ENCODE results near the gene C16orf96.

The C16orf96 gene

DNA sequence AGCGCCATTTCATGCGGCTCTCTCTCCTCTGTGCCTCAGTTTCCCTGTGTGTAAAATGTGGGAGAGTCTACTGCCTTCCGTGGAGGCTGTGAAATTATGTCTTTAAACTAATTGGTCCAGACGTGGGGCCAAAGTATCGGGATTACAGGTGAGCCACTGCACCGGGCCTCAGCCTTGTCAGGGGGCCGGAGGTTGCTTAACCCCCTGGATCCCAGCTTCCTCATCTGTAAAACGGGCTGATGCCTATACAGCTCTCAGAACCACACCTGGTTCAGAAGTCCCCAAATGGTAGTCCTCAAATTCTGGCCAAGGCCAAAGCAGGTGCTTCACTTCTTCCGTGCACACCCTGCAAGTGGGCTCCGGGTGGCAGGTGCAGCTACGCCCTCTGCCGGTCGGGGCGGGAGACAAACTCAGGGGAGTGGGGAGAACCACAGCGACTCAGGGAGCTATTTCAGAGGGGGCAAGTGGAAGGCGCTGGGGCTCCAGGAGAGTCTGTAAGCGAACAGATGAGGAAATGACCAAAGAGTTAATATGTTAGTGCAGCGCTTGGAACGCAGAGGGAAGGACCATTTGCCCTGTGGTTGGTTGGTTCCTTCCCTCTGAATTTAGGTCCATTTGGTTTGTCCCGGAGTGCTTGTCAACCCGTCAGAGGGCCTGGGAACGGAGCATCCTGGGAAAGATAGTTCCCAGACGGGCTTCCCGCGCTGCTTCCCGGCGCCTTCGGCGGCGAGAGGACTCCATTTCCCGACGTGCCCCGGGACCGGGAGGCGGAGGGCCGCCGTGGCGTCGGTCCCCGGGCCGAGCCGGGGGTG is 68.1 kb downstream of the C16orf96 start, which contains the start of gene MGRN1:
TSS of gene MGRN1 (plus strand) at position 812 of the 812 bp plus-strand sequence. CDS start 135 bp downstream, outside the sequence.
- peak; percentile 93 for DNase-seq

DNA sequence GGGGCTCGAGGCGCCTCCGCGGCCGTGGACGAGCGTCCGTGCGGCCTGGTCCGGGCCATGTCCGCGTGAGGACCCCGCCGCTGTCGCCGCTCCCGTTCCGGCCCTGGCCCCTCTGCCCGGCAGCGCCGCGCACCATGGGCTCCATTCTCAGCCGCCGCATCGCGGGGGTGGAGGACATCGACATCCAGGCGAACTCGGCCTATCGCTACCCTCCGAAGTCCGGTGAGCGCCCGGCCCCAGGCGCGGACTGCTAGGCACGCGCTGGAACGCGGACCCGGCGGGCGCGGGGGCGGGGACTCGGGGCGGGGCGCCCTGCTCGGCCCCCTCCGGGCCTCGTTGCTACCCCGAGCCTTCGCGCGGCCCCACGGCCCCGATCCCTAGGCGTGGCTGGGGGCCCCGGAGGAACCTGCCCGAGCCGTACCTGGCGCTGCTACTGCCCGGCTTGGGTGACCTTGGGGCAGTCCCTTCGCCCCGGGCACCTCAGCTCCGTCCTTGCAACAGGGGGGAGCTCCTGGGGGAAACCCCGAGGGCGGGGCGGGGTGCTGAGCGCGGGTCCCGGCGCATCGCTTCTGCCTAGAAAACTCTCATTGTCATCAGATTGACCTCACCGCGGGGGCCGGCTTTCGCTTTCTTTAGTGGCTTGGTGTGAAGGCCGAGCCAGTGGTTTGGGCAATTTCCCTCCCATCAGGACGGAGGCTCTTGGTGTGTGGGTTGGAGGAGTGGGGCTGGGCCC is 68.9 kb downstream of the C16orf96 start:
- peak; percentile 91 for DNase-seq

GRCh38 chr16:4625560-4626159 is 69.5 kb downstream of the C16orf96 start:
- no peak for DNase-seq

GRCh38 chr16:4626396-4626795 is 70.3 kb downstream of the C16orf96 start:
- no peak for DNase-seq

GRCh38 chr16:4628283-4628682 is 72.1 kb downstream of the C16orf96 start:
- DNase-seq, result no peak

GRCh38 chr16:4631444-4631843 is 75.3 kb downstream of the C16orf96 start:
- DNase-seq, result no peak

DNA sequence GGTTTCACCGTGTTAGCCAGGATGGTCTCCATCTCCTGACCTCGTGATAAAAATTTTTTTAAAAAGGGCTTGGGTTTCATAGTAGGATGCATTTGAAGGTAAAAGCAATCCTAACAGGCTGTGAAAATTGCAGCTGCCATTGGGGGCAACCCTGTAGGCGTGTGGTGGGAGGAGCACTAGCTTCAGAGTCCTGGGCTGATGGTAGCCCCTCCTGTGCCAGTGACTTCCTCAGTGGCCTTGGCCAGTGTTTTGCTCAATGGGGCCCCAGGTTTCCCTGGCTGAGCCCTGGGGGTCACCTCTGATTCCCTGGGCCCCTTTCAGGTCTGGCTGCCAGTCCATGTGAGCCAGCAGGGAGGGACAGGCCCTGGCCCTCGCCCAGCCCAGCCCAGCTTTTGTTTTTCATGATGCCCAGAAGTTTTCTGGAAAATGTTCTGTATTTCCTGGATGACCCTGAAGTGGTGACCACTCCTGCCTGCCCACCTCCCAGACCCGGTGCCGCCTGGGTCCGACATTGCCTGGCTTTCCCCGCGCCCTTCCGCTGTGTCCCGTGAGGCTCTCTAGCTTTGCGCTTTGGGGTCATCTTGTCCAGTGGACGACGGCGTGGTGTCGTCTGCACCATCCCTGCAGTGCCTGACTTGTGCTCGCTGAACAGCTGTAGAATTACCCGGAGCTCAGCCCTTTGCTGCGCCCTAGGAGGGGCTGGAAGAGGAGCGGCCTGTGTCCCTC is 77.9 kb downstream of the C16orf96 start:
- DNase-seq, result no peak

DNA sequence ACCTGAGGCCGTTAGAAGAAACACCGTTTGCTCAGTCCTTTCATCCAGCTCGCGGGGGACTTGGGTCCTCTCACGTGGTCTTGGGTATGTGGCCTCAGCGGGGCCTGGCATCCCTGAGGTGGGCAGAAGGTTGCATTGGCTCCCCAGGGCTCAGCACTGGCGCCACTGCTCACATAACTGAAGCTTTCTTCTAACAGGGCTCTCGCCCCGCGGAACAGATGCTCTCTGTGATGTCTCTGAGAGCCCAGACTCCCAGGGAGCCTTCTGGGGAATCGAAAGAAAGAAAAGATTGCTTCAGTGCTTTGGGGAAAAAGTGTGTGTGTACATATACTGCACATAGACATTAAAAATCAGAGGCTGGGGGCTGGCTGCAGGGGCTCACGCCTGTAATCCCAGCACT is 78.6 kb downstream of the C16orf96 start:
- no peak for DNase-seq

DNA sequence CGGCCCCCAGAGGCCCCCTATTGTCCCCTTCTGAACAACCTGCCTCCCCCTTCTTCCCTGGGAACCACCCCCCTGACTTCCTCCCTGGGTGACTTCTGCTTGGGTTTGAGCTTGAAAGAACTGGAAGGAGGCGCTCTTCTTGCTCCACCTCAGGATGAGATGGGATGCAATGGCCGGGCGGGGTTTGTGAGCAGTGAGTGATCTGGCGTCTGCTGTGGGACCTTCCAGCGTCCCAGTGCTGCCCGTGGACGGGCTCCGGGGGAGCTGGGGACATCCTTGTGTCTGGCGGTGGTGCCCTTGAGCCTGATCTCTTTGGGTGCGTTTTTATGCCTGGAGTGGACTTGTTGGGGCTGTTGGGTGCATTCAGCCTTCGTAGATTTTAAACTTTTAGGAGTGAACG is 80.1 kb downstream of the C16orf96 start:
- no peak for DNase-seq

- no peak for DNase-seq
These were observed 81.5 kb downstream of the C16orf96 start for GRCh38 chr16:4637501-4638166.

DNA sequence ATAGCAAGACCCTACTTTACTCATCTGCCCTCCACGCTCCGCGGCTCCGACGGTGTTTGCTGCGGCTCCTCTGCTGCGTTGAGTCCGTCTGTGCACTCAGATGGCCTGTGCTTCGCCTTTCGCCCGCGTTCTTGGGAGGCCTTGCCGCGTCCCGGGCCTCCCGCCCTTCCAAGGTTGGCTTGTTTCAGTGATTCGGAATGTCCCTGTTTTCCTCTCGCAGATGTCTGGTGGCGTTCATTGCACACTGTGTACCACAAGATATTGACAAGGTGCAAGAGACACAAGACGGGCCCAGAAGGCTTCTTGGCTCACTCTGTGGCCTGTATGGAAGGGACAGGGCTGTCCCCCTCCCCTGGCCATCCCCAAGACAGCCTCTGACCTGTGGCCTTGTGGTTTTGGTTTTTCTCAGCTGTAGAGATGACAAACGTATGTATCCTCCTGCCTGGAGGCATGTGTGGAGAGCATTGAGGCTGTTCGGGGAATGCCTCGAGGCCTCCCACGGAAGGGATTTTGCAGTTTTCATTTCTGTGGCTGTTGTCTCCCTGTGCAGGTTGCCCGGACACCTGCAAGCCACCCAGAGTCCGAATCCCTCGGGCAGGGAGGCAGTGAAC is 83.9 kb downstream of the C16orf96 start:
- no peak for DNase-seq

- no peak for DNase-seq
These were observed 84.6 kb downstream of the C16orf96 start for GRCh38 chr16:4640572-4641305.

GRCh38 chr16:4641306-4641687 is 85.2 kb downstream of the C16orf96 start:
- DNase-seq, result no peak

- no peak for DNase-seq
These were observed 85.8 kb downstream of the C16orf96 start for GRCh38 chr16:4641895-4642294.

DNA sequence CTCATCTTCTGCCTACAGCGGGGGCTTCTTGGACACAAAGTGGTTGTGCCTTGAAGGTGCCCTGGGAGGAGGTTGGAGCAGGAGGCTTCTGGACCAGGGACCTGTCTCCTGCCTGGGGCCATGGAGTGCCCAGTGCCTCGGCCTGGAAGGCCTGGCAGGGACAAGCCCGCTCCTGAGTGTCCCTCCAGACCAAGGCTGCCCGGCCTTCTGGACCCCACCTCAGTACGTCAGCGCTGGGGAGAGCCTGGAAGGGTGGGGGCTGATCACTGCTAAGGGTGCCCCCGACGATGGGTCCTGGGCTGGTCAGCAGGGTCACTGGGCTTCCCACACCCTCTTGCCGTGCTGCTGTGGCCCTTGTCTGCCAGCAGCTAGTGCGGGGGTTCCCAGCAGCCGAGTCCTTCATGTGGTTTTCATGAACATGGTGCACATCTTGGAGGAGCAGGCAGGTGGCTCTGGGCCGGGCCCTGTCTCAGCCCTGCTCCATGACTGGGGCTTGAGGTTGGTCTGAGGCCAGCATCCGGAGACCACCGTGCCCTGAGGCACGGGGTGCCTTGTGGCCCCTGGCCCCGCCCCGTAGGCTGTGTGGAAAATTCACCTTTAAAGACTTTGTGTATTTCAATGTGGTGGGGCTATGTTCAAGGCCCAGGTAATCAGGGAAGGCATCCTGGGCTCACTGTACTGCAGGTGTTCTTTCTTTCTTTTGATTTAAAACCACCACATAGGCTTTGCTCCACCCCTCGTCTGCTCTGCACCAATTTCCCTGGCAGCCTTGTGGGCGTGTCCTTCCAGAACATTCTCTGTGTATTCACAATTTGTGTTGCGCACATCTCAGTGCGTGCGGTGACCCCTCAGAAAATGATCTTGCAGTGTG is 90.9 kb downstream of the C16orf96 start:
- DNase-seq, result no peak

DNA sequence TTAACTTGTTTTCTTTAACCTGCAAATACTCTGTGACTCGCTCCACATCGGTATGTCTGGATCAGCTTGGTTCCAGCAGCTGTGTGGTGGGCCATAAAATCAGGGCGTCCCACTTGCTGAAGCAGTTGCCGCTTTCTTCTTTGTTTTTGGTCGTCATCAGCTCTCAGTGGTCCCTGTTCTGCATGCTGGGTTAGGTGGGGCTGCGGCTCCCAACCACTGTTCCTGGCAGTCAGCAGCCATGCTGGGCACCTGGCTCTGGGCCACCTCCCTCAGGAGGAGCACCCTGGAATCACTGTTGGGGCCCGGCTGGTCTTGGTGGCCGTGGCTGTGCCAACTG is 91.5 kb downstream of the C16orf96 start:
- no peak for DNase-seq

- no peak for DNase-seq
These were observed 92.8 kb downstream of the C16orf96 start for GRCh38 chr16:4648917-4649316.

DNA sequence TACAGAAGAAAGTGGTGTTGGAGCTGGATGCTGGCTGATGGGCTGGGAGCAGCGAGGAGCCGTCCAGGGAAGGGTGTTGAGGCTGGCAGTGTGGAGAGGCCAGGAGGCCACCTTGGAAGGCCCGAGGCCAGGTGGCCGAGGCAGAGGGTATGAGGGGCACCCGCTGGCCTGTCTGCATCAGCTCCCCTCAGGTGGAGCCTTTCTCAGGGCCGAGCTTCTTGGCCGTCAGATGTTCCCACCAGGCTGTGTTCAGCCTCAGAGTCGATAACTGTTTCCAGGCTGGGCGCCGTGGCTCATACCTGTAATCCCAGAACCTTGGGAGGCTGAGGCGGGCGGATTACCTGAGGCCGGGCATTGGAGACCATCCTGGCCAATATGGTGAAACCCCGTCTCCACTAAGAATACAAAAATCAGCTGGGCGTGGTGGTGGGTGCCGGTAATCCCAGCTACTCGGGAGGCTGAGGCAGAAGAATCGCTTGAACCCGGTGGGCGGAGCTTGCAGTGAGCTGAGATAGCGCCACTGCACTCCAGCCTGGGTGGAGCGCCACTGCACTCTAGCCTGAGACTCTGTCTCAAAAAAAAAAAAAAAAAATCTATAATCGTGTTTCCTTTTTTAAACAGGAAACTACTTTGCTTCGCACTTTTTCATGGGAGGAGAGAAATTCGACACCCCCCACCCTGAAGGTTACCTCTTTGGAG is 93.8 kb downstream of the C16orf96 start:
- DNase-seq, result no peak

Data from stimulated activated CD8-positive, alpha-beta memory T cell treated with anti-CD3 and anti-CD28 coated beads, Interleukin-4, amount 100 ng/mL, for 48 hours (primary cell).